Measurements from ENCODE around the gene BEAN1. TPM values are rescaled to one million over a fixed set of nuclear protein-coding genes. Genes with fewer than 3 reads are reported as not detected.

Gene BEAN1
- total and polyA plus RNA-seq, 9 of the 15 experiments (the other 6 are each of a cell fraction or from before 2014, with no cell fraction given), result not detected

DNA sequence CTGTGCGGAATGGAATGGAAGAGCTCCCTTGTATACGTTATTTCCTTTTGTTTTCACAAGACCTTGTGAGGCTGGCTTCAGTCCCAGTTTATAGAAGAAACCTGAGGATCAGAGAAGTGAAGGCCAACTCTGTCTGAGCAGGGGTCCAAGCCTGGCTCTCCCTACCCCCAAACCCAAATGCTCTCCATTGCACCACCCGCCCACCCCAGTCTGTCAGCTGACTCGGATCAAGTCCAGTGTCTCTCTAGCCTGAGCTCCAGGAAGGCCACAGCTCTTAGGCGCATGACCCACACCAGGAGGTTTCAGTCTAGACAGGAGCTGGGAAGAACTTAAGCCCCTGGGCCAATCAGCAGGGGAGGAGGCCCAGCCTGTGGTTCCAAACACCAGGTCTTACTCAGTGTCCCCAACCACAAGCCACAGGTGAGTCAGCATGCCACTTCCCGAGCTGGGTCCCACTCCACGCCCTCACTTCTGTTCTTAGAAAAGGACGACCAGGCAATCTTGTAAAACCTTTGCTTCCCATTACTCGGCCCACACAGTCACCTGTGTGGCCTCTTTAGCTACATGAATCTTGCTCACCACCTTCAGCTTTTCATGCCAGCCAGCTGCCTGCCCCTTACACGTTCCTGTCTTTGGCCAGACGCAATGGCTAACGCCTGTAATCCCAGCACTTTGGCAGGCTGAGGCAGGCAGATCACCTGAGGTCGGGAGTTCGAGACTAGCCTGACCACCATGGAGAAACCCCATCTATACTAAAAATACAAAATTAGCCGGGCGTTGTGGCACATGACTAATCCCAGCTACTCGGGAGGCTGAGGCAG, 95.1 kb downstream of the BEAN1 start (continued):
- TF ChIP-seq GTF3C2 (IDR thresholded peaks at IDR 0.05; ENCODE audit: borderline replicate concordance, extremely low read depth, insufficient read length) (no peak), ZNF589 (CRISPR knock-in tag; IDR thresholded peaks at IDR 0.05; ENCODE audit: low read depth) (peak; percentile 29; the same call in 1 of the 2 replicates), ZNF311 (CRISPR knock-in tag; IDR thresholded peaks at IDR 0.05) (no peak), FOS (IDR thresholded peaks at IDR 0.05; ENCODE audit: extremely low read depth, insufficient read length) (peak; percentile 33), TRIM24 (IDR thresholded peaks at IDR 0.05) (no peak), NR2C2 (CRISPR knock-in tag; IDR thresholded peaks at IDR 0.05) (no peak), NR2C2 (tag; IDR thresholded peaks at IDR 0.05) (peak; percentile 44; the same call in 1 of the 2 replicates), WHSC1 (IDR thresholded peaks at IDR 0.05; ENCODE audit: low read length) (no peak), DPF2 (IDR thresholded peaks at IDR 0.05) (peak; percentile 53; the same call in 1 of the 2 replicates), KLF6 (CRISPR knock-in tag; IDR thresholded peaks at IDR 0.05; ENCODE audit: borderline replicate concordance) (no peak), TFAP4 (CRISPR knock-in tag; IDR thresholded peaks at IDR 0.05; ENCODE audit: borderline replicate concordance) (peak; percentile 60; the same call in 1 of the 2 replicates), TOE1 (IDR thresholded peaks at IDR 0.05; ENCODE audit: borderline replicate concordance) (0 out of 2 replicates have a peak, but pooled peaks have one; percentile 41), TOE1 (CRISPR knock-in tag; IDR thresholded peaks at IDR 0.05; ENCODE audit: borderline replicate concordance, low read depth) (no peak), CBFA2T3 (IDR thresholded peaks at IDR 0.05) (peak; percentile 43; the same call in 1 of the 2 replicates), SMARCA4 (IDR thresholded peaks at IDR 0.05) (0 out of 2 replicates have a peak, but pooled peaks have one; percentile 62), ZNF197 (CRISPR knock-in tag; IDR thresholded peaks at IDR 0.05; ENCODE audit: low read depth) (no peak)
- TF ChIP-seq, protein P1, sequence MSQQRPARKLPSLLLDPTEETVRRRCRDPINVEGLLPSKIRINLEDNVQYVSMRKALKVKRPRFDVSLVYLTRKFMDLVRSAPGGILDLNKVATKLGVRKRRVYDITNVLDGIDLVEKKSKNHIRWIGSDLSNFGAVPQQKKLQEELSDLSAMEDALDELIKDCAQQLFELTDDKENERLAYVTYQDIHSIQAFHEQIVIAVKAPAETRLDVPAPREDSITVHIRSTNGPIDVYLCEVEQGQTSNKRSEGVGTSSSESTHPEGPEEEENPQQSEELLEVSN (IDR thresholded peaks at IDR 0.05; ENCODE audit: borderline replicate concordance in 1 of 2, extremely low read depth in 1 of 2, insufficient read depth in 1 of 2, insufficient read length in 1 of 2, low read depth in 1 of 2, low read length in 1 of 2, poor library complexity in 1 of 2, severe bottlenecking in 1 of 2), result peak in 1 of 2 experiments; percentile 24
- TF ChIP-seq, protein P2, sequence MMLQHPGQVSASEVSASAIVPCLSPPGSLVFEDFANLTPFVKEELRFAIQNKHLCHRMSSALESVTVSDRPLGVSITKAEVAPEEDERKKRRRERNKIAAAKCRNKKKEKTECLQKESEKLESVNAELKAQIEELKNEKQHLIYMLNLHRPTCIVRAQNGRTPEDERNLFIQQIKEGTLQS (IDR thresholded peaks at IDR 0.05), result peak; percentile 85
- TF ChIP-seq, protein P2 (CRISPR knock-in tag; conservative IDR thresholded peaks at IDR 0.05), result no peak
- TF ChIP-seq, protein P3, sequence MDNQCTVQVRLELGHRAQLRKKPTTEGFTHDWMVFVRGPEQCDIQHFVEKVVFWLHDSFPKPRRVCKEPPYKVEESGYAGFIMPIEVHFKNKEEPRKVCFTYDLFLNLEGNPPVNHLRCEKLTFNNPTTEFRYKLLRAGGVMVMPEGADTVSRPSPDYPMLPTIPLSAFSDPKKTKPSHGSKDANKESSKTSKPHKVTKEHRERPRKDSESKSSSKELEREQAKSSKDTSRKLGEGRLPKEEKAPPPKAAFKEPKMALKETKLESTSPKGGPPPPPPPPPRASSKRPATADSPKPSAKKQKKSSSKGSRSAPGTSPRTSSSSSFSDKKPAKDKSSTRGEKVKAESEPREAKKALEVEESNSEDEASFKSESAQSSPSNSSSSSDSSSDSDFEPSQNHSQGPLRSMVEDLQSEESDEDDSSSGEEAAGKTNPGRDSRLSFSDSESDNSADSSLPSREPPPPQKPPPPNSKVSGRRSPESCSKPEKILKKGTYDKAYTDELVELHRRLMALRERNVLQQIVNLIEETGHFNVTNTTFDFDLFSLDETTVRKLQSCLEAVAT (IDR thresholded peaks at IDR 0.05), result peak in 1 of 2 experiments; percentile 72; a peak in 2 of 4 replicates

Measured in K562 (cell line).